Bronchial epithelial cell (primary cell): ENCODE results near the gene AHCY. TPM values are rescaled to one million over a fixed set of nuclear protein-coding genes. Genes with fewer than 3 reads are reported as not detected.
"Not testable (repeated sequence)": the region's sequence is repeated elsewhere in the genome, so short reads cannot be mapped to it uniquely, and the experiment has no call there.

Experiments
- DNase-seq: peaks from one replicate; pipeline ENCODE4 v3.0.0-alpha.2; 2010; ENCODE audit warnings: low read depth
- FAIRE-seq: peaks from 2 replicates; lab custom pipeline; 2011; peaks lifted over from hg19 to GRCh38; lab: Jason Lieb, UNC
- H3K27me3 ChIP-seq: 2 replicates; pipeline ENCODE4 v1.5.1; 2011; ENCODE audit warnings: low read length; ENCODE audit not compliant: control insufficient read depth, insufficient read depth
- H3K36me3 ChIP-seq: 2 replicates; pipeline ENCODE4 v1.5.1; 2011; ENCODE audit warnings: low read length; ENCODE audit not compliant: control insufficient read depth, insufficient read depth
- H3K4me3 ChIP-seq: 2 replicates; pipeline ENCODE4 v1.5.1; 2011; ENCODE audit warnings: mild to moderate bottlenecking, low read depth, low read length, control low read depth
- total RNA-seq: library from RNA; depleted of rRNA; stranded (reverse); fragments of >200 nt; gene quantifications from 2 replicates; pipeline ENCODE4 v1.2.1, GENCODE V29; 2014
- TF ChIP-seq, protein P1 (sequence below): IDR thresholded peaks from 2 replicates; pipeline ENCODE4 v1.5.1; 2011; ENCODE audit warnings: mild to moderate bottlenecking, moderate library complexity, low read length, control low read depth, inconsistent platforms; ENCODE audit not compliant: insufficient read depth, severe bottlenecking

The AHCY gene
- total RNA-seq, 1 donor from 2014 or later, result 278 TPM

DNA sequence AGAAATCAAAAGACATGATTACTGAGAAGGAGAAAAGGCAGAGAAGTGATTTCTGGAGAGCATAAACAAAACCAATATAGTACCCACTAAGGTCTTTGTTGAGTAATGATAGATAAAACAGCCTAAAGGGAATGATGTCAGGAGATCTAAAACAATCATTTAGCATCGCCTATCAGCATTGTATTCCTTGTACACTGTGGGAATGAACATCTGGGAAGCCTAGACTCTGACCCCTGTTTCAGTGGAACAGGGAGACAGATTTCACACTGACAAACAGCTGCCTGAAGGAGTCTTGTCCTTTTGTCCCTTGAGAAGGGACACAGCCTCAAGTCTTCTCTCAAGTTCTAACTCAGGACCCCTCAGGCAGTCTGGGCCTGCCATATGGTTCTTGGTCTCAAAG is 60.3 kb downstream of the AHCY start:
- no peak for FAIRE-seq
- no peak for DNase-seq
- H3K36me3 ChIP-seq, result no peaks in the 10 kb centered on the region
- TF ChIP-seq, protein P1, sequence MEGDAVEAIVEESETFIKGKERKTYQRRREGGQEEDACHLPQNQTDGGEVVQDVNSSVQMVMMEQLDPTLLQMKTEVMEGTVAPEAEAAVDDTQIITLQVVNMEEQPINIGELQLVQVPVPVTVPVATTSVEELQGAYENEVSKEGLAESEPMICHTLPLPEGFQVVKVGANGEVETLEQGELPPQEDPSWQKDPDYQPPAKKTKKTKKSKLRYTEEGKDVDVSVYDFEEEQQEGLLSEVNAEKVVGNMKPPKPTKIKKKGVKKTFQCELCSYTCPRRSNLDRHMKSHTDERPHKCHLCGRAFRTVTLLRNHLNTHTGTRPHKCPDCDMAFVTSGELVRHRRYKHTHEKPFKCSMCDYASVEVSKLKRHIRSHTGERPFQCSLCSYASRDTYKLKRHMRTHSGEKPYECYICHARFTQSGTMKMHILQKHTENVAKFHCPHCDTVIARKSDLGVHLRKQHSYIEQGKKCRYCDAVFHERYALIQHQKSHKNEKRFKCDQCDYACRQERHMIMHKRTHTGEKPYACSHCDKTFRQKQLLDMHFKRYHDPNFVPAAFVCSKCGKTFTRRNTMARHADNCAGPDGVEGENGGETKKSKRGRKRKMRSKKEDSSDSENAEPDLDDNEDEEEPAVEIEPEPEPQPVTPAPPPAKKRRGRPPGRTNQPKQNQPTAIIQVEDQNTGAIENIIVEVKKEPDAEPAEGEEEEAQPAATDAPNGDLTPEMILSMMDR, result no peak
- peaks cover 4% of the 10 kb centered on the region for H3K27me3 ChIP-seq
- H3K4me3 ChIP-seq, result no peak overlapping the region

GRCh38 chr20:34242015-34242414 is 61.1 kb downstream of the AHCY start:
- not testable (repeated sequence) for FAIRE-seq, DNase-seq, H3K4me3 ChIP-seq, H3K27me3 ChIP-seq, H3K36me3 ChIP-seq

GRCh38 chr20:34240693-34241615 is 62.2 kb downstream of the AHCY start, which contains the start of gene ASIP:
TSS of gene ASIP (plus strand) at chr20:34241423. CDS start at chr20:34260375, 18,952 bp downstream.
- TF ChIP-seq, protein P1, result no peak
- DNase-seq (no peak), FAIRE-seq (no peak)
- Histone ChIP-seq H3K27me3 (peaks cover 4% of the 10 kb centered on the region), H3K4me3 (no peak within 1 kb of the TSS), H3K36me3 (no peaks in the 10 kb centered on the region)

DNA sequence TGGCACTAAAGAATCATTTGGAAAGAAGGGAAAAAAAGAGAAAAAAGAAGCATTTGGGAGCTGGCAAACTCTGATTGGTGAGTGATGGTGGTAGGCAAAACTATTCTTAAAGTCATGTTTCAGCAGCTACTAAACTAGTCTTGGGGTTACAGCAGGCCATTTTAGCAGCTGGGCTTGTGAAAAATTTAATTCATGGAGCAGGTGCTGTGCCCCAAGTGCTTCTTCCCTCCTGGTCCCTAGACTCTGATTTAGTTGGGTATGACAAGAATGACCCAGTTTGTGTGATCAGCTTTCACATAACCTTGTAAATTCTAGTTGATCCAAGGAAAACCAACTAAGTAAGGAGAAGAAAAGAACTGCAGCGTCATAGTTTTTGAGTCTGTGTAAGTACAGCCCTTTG is 63.0 kb downstream of the AHCY start:
- DNase-seq (no peak), FAIRE-seq (no peak)
- TF ChIP-seq, protein P1, result no peak
- peaks cover 4% of the 10 kb centered on the region for H3K27me3 ChIP-seq
- no peak overlapping the region for H3K4me3 ChIP-seq
- no peaks in the 10 kb centered on the region for H3K36me3 ChIP-seq

DNA sequence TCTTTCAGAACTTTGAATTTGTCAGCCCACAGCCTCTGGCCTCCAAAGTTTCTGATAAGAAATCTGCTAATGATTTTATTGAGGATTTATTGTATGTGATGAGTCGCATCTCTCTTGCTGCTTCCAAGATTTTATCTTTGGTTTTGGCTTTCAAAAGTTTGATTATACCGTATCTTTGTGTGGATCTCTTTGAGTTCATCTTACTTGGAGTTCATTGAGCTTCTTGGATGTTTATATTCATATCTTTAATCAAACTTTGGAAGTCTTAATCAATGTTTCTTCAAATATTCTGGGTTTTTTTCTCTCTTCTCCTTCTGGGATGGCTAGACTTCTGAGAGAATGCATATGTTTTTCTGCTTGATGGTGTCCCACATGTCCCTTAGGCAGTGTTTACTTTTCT is 65.2 kb downstream of the AHCY start:
- DNase-seq, result no peak
- TF ChIP-seq, protein P1, result no peak
- Histone ChIP-seq H3K36me3 (no peaks in the 10 kb centered on the region), H3K4me3 (no peak overlapping the region), H3K27me3 (peaks cover 4% of the 10 kb centered on the region)
- FAIRE-seq, result no peak

- FAIRE-seq (no peak), DNase-seq (no peak)
- TF ChIP-seq, protein P1, result no peak
- Histone ChIP-seq H3K4me3 (no peak overlapping the region), H3K36me3 (no peaks in the 10 kb centered on the region), H3K27me3 (peaks cover 4% of the 10 kb centered on the region)
These were observed 67.3 kb downstream of the AHCY start for GRCh38 chr20:34235875-34236274.
